Stimulated activated CD4-positive, alpha-beta T cell treated with anti-CD3 and anti-CD28 coated beads, Interleukin-15, amount 100 ng/mL, for 24 hours (primary cell): ENCODE measurements around the gene GPR158.

Experiments
- DNase-seq: peaks from one replicate; pipeline ENCODE4 v3.0.0-alpha.2; 2020

GPR158 gene

DNA sequence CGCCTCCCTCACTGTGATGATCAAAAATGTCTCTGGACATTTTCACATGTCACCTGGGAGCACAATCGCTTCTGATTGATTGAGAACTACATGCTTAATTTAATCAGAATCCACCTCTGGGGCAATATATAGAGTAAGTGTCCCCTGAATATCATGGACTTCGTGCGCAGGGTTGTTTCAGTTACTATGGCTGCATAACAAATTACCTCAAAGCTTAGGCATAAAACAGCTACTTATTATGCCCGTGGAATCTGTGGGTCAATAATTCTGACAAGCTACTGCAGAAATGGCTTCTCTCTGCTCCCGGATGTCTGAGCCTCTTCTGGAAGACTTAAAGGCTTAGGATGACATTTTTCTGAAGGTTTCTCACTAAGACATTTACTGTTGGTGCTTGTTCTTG lies 334.4 kb downstream of the GPR158 start:
- DNase-seq, result no peak

DNA sequence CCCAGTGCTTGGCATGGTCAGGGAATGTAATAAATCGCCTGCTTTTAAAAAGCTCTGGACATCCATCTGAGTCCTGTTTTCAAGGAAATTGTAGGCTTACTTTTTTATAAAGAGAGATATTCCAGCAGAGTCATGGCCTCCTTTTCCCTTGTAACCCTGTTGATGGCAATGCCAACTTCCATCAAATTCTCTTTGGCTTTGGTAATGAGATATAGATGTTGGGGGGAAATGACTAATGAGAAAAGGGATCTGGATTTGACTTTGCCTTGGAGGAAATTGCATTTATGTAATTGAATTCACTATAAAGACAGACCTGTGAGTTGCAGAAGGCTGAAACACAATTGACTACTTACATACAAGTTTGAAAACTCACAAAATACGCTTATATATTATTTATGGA lies 347.5 kb downstream of the GPR158 start:
- no peak for DNase-seq

DNA sequence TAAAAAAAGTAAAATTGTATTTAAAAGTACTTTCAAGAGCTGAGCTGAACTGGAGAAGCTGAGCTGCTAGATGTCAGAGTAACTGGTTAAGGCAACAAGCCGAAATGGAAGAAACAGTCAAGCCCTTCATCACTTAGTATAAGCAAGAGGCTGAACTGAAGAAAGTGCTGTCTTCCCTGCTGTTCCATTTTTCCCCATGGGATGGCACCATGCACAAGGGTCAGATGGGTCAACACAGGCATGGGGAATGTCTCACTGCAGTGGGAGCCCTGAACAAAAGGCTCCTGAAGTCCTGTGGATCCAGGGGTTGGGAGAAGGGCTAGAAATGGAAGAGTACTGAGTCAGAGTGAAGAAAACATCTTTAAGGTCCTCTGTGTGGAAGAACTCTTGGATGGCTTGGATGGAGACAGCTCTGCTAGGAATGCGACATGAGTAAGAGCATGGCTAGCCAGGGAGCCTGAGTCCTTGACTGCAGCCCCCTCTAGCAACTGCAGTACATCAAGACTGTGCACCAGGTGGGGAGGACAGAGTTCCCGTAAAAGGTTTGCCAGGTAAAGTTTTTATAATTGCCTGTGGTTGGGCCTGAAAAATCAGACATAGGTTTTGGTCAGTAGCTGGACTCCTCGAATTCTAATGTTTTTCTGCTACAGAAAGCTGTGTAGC lies 348.3 kb downstream of the GPR158 start:
- peak; percentile 2 for DNase-seq

DNA sequence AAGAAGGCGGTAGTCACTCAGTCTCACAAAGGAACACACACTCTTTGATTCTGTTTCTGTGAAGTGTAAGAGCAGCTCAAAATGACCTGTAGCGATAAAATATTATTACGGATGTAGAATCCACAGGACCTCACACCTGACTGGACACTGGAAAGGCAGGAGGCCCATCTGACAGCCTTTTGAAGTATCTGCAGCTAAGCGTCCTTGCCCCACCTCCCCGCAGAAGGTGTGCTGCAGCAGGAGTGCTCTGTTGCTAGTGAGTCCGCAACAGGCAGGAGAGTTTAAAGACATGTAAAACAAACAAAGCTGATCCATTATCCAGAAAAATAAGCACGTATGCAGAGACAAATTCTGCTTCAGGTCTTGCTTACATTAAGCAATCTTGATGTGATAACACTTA lies 355.5 kb downstream of the GPR158 start:
- DNase-seq, result no peak

DNA sequence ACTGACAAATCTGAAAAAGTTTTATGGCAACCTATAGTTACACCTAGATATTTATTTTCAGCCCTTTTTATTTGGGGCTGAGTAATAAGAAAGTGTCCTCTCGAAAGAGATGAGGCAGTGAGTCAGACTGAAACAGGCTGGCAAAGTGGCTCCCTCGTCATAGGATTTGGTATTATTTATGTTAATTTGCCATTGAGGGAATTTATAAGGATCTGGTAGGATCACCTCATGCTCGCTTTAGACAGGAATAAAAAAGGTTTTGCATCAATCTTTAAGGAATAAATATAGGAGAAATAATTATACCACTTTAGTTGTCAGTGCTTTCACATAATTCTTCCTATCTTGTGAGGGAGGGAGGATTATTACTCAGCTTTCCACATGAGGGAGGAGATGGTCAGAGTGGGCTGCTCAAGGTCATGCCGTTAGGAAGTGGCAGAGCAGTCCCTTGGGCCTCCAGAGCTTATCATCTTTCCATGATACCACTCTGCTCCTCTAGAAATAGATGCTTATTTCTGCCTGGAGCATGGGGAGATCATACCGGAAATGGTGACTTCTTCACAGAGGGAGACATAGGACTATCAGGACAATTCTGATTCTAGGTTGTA lies 356.8 kb downstream of the GPR158 start:
- no peak for DNase-seq

DNA sequence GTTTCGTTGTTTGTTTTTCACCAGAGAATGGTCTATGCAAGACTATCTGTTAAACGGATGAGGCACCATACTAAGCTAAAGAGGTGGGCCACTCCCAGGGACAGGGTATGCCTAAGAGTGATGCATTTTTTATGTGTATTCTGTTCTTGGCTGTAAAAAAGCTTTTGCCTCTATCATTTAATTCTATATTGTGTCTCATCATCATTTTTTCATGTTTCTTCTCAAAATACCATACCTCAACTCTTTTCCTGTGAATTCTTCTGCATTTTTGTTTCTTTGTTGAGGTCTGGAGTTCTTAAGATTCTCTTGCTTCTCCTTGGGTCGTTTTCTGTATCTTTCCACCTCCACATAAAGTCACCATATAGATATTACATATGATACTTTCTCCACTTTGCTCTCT lies 357.4 kb downstream of the GPR158 start:
- DNase-seq, result no peak

DNA sequence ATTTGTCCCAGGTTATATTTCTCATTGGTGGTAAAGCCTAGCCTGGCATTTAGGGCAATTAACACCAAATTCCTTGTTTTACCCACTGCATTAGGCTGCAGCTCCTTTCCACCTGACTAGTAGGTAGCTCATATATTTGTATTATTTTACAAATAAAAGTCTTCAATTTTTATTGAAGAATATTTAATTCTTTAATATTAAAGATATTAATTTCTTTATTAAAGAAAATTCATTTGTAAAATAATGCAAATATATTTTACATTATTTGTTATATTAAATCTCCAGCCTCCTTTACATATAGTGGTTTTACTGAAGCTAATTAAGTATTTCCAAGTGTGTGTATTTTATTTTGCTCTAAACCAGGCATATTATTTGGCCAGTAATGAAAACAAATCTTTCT lies 361.2 kb downstream of the GPR158 start:
- no peak for DNase-seq

DNA sequence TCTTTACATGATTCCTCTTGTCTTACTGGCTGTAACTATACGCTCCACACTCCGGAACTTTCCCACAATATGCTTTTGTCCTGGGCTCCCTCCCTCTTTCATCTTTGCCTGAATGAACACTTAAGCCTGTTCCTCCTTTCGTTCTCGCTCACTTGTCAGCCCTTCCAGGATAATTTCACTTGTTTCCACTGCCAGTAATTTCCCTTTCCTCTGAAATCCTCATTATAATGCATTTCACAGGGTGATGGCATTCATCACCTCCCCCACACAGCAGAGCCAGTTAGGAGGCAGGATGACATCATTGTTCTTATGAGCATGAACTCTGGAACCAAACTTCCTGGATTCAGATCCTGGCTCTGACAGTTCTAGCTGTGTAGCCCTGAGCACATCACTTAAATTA lies 372.6 kb downstream of the GPR158 start:
- DNase-seq, result no peak

DNA sequence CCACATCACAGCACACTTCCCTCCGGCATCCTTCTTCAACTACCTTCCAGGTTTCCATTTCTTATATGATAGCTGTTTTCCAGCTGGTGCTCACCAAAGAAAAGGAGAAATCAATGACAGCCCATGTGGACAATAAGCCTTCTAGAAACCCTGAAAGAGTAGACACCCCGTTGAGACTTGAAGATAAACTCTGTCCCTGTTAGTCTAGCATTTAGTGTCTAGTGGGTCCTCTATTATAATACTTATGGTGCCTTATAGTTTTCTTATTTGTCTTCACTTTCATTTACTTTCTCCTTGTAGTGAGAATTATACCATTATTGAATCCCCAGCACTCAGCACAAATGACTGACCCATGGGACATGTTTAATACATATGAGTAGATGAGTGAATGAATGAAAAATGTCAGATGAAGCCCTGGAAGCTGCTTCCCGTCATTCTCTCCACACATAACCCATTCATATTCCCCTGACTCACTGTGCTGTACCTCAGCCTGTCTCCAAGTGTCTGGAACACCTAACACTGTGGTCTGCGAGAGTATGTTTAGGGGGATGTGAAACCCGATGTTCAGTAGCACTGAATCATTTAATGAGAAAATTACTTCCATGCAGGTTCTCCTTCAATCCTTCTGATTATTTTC lies 377.6 kb downstream of the GPR158 start:
- no peak for DNase-seq

DNA sequence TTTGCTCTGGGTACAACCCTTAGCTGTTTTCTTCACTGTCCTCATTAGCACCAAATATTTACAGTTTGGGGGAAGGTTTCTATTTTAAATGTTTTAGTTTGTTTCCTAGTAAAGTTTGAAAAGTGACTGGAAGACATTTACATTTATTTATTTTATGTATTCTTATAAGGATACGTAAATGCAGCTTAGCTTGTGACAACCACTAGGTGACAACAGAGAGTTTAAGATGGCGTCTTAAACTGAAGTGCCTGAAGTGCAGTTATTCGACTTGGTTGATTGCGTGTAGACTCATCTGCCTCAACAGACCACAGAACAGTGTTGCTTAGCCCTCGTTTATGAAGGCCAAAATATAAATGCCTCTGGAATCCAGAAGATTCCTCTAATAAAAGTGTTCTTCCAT lies 381.1 kb downstream of the GPR158 start:
- no peak for DNase-seq

DNA sequence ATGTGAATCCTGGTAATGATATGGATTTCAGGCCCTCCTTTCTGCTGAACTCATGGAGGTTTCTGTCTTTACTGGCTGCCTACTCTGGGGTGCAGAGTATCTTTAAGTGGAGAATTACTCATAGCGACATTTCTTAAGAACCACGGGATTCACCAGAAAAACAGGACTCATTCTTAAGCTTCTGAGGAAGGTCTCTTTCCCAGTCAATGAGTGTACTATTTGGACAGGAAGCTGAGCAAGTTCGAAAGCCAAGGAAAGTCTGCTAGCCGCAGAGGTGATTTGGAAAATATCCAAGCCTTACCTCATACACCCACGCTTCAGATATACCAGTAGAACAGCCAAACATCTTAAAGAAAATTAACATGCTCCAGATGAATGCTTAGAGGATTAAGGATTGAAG lies 381.7 kb downstream of the GPR158 start:
- no peak for DNase-seq

DNA sequence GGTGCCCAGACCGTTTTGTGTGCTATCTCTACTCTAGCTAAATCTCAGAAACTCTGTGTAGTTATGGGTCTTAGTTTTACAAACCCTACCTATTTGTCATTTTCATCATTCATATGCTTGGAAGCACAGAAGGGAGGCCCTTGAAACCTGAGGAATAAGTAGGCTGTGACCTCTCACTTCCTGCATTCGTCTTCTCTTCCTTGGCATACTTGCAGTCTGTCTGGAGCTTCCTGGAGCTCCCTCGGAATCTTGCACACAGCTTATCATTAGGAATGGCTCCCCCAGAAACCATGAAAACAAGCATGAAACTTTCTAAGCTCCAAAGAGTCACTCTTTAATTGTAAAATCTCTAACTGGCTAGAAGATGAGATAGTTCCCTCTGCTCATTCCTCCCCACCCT lies 382.3 kb downstream of the GPR158 start:
- no peak for DNase-seq

DNA sequence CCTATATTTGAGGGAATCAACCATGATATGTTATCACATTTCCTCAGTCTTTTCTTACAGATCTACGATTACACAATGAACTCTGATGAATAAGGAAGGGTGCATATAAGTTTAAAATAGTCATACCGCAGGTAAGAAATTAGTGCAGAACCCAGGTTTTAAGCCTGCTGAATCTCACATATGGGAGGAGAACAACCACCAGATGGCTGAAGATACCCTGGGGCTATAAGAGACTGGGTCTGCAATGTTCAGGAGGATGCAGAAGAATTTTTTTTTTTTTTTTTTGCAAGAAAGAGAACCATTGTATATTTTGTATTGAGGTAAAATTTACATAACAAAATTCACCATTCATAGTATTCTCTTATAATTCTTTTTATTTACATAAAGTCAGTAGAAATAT lies 387.0 kb downstream of the GPR158 start:
- DNase-seq, result no peak

DNA sequence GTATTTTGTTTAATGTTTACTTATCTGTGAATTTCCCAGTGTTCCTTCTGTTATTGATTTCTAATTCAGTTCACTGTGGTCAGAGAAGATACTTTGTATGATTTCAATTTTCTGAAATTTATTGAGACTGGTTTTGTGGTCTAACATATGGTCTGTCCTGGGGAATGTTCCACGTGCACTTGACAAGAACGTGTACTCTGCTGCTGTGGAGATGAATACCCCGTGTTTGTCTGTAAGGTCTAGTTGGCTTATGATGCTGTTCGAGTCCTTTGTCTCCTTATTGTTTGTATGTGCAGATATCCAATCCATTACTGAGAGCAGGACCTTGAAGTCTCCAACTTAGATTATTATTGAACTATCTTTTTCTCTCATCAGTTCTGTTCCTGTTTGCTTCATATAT lies 387.7 kb downstream of the GPR158 start:
- no peak for DNase-seq

DNA sequence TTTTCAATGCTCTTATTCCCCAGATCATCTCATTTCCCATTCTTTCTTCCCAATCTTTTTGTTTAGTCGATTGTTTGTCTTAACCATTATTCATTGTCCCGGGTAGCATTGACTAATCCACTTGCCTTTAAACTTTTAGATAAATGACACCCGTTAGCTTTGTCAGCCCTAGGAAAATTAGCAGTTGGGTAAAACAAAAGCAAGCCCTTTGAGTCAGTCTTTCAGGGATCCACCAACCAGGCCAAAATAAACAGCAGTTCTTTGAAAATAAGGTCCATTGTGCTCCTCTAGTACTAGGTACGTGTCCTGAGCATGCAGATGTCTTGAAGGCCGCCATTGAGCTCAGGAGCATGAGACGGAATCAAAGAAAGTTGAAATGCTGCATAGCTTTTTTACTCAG lies 389.6 kb downstream of the GPR158 start:
- DNase-seq, result no peak

DNA sequence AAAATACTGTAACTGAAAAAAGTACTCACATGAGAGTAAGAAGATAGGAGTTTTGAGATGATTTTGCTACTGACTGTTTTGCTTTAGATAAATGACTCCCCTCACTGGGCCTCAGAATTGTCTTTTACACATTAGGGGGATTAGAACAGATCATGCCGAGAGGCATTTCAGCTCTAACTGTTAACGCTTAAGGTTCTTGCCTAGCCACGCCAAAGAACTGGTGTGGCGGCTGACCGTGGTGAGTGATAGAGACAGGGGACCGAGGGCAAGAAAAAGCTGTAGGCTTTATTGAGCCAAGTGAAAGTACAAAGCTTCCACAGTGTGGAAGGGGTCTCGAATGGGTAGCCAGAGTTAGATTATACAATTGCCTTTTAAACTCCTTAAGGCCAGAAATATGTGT lies 390.8 kb downstream of the GPR158 start:
- no peak for DNase-seq

DNA sequence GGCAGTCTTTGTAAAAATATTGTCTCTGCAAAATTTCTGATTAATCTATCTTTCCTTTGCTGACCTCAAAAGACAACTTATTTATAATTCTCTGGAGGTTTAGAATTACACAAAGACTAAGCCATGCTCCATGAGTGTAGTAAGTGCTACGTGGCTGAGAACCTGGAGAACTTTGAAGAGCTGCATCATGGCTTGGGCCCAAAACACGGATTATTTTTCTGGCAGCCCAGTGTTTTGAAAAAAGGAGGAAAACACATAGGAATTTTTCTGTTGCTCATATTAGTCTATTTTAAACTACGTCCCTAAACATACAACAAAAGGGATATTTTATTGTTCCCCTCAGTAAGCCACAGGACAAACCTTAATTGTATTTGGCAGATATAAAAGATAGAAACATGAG lies 398.5 kb downstream of the GPR158 start:
- no peak for DNase-seq

DNA sequence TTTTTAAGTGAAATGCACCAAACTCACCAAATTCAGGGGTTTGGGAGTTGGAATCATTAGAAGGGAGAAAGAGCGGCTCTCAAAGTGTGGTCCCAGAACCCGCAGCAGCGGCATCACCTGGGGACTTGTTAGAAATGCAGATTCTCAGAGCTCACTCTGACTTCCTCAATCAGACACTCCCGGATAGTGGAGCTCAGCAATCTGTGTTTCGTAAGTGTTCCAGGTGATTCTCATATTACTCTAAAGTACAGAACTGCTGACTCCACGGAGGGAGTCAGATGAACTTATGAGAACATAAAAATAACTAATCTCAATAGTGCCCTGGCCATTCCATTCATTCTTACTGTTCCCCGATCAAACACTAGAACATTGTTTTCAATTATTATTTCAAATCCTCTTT lies 400.5 kb downstream of the GPR158 start:
- DNase-seq, result no peak

DNA sequence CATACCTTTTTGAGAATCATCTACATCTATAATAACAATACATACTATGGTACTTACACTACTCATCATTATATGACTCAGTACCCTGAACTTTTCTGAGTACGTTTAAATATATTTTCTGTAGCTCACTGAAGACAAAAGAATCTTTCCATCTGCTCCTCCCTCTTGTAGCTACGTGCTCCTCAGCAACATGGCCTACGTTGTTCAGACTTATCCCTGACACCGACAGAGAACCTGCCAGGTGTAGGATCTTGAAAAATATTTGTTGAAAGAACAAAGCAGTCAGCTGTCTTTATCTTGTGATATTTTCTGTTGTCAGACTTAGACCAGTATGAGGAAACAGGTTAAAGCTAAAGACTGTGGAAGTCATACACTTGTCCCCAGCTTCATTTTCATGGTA lies 403.3 kb downstream of the GPR158 start:
- DNase-seq, result no peak

DNA sequence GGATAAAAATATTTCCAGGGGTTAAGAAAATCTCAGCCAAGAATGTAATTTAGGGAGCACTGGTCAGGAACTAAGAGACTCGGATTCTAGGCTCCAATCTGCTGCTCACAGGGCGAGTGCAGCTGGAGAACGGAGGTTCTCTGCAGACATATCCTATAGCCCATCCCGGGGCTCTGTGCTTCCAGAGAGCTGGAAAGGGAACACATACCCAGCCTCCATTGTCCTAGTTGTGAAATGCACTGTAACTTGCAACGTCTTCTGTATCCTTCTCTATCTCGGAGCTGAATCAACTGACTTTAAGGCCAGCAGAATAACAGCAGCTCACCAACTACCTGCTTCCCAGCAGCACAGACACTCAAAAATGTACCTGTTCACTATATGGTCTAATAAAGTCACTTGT lies 408.2 kb downstream of the GPR158 start:
- no peak for DNase-seq

DNA sequence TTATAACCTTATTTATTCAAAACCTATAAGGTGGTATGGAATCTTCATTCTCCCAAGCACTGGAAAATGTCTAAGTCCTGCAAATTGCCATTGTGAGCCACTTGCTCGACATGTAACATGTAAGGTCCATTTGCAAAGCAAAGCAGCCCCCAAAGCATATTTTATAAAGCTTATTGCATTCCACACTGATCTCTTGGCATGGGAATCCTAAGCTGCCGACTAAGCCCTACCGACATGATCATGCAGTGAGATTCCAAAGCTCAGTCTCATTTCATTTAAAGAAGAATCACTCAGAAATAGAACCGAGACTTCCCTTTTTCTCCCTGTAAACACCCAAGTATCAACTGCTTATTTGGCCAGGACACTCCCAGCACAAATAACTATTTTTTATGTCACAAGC lies 425.9 kb downstream of the GPR158 start:
- DNase-seq, result no peak

DNA sequence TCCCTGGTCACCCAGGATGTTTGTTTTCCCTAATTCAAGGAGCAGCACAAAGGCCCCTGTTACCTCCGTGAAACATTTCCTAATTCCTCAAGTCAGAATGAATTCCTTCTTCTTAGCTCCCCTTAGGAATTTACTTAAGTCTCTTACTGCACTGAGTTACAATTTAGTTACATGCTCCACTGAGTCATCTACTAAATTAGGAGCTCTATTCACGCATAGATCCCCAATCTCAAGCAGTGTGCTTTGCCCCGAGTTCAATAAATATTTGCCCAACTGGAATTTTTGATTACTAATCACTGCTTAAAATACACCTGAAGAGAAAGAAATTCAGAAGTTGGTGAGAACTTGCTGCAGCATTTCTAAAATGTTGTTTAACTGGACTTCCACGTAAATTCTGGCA lies 429.8 kb downstream of the GPR158 start:
- DNase-seq, result no peak

DNA sequence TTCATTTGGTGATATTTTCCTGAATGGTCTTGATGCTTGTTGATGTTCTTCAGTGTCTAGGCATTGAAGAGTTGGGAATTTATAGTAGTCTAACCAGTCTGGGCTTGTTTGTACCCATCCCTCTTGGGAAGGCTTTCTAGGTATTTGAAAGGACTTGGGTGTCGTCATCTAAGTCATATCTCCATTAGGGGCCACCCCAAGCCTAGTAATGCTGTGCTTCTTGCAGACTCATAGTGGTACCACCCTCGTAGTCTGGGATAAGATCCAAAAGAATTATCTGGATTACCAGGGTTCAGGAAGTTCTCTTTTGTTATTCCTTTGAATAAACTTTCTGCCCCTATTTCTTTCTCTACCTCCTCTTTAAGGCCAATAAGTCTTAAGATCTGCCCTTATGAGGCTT lies 439.9 kb downstream of the GPR158 start:
- no peak for DNase-seq

DNA sequence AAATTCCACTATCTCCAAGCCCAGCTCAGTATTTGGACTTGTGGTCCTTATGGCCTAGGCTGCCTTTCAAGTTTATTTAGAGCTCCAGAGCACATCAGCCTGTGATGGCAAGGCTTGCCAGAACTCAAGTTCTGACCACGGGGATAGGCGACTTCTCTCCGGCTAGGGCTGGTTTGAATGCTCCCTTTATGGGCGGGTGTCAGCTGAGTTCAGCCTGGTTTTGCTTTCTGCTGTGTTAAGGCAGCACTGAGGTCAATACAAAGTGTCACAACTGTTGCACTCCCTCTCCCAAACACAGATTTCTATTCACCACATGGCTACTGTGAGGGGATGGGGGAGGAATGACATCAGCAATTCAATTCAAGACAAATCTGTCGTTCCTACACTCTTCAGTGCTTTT lies 441.1 kb downstream of the GPR158 start:
- DNase-seq, result no peak
